GM23248 (cell line): Measurements from ENCODE around the gene ZNF177.

Experiments used
- EZH2 ChIP-seq: fragments of 200-600 bp; sonication (generic); IDR thresholded peaks from 2 replicates; pipeline ENCODE4 v1.6.1; 2018; ENCODE audit warnings: antibody characterized with exemption, mild to moderate bottlenecking; ENCODE audit not compliant: insufficient read depth, poor library complexity, severe bottlenecking
- EZH2phosphoT487 ChIP-seq: fragments of 200-600 bp; sonication (generic); IDR thresholded peaks from 2 replicates; pipeline ENCODE4 v1.6.1; 2018; ENCODE audit warnings: antibody characterized with exemption, moderate library complexity, mild to moderate bottlenecking, low read depth; ENCODE audit not compliant: insufficient read depth

GRCh38 chr19:9313756-9314155, 49.1 kb upstream of the ZNF177 start:
- TF ChIP-seq EZH2: no peak
- no peak for TF ChIP-seq EZH2phosphoT487
